Vagina (tissue), 2 donors: Measurements from ENCODE around the gene YDJC.

ENCODE experiments used
- POLR2A ChIP-seq, 2 donors: fragments of 450-650 bp; IDR thresholded peaks; one replicate each; pipeline ENCODE4 v1.6.1; 2017; ENCODE audit warnings: antibody characterized with exemption in 2 of 2, mild to moderate bottlenecking in 2 of 2, moderate library complexity in 2 of 2
- TF ChIP-seq, protein P1 (sequence below), 3 experiments: fragments of 450-650 bp in 2 of 3; fragments of 200-600 bp in 1 of 3; sonication (generic) in 1 of 3; IDR thresholded peaks; one replicate each; pipeline ENCODE4 v1.5.1; 2017 to 2019; ENCODE audit warnings: antibody characterized with exemption in 3 of 3, mild to moderate bottlenecking in 2 of 3, moderate library complexity in 2 of 3

GRCh38 chr22:21657360-21658032 is 27.7 kb upstream of the YDJC start:
- TF ChIP-seq, protein P1, sequence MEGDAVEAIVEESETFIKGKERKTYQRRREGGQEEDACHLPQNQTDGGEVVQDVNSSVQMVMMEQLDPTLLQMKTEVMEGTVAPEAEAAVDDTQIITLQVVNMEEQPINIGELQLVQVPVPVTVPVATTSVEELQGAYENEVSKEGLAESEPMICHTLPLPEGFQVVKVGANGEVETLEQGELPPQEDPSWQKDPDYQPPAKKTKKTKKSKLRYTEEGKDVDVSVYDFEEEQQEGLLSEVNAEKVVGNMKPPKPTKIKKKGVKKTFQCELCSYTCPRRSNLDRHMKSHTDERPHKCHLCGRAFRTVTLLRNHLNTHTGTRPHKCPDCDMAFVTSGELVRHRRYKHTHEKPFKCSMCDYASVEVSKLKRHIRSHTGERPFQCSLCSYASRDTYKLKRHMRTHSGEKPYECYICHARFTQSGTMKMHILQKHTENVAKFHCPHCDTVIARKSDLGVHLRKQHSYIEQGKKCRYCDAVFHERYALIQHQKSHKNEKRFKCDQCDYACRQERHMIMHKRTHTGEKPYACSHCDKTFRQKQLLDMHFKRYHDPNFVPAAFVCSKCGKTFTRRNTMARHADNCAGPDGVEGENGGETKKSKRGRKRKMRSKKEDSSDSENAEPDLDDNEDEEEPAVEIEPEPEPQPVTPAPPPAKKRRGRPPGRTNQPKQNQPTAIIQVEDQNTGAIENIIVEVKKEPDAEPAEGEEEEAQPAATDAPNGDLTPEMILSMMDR (IDR thresholded peaks at IDR 0.05), result no peak
- TF ChIP-seq POLR2A (IDR thresholded peaks at IDR 0.05), result no peak
